HG02840 (cell line): ENCODE measurements around the gene KBTBD3.
"Not testable (repeated sequence)": the region's sequence is repeated elsewhere in the genome, so short reads cannot be mapped to it uniquely, and the experiment has no call there.

ENCODE experiments used
- ATAC-seq: cut with Tn5 transposase; IDR thresholded peaks from one replicate; pipeline ENCODE4 v1.9.1; 2021; ENCODE audit warnings: mild to moderate bottlenecking, moderate library complexity, moderate number of reproducible peaks; ENCODE audit not compliant: unreplicated experiment, low FRiP score

Gene KBTBD3

DNA sequence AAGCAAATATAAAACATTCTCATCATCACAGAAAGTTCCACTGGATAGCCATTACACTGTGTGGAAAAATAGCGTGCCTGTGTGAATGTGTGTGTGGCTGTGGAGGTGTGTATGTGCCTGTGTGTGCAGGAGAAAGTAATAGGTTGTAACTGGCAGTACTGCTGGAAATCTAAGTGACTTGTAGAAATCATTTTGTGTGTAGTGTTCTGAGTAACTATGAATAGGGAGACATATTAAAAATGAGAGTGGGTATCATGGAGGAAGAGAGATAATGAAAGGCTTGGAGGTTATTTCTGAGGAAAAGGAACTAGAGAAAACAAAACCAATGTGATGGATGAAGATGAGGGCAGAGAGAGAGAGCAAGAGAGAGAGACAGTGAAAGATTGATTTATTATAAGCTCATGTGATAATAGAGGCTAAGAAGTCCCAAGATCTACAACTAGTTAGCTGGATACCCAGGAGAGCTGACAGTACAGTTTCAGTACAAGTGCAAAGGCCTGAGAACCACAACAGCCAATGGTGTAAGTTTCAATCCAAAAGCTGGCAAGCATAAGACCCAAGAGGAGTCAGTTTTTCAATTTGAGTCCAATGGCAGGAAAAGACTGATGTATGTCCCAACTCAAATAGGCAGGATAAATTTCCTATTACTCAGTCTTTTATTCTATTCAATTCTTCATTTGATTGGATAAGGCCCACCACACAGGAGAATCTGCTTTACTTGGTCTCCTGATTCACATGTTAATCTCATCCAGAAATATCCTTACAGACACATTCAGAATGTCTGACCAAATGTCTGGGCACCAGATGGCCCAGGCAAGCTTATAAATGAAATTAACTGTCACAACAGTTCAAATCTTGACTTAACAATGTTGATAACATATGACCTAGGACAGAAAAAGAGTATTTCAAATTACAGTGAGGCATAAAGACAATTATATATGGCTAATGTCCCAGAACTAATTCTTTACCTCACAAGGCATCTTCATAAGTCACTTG, 14.9 kb downstream of the KBTBD3 start:
- ATAC-seq, result no peak

DNA sequence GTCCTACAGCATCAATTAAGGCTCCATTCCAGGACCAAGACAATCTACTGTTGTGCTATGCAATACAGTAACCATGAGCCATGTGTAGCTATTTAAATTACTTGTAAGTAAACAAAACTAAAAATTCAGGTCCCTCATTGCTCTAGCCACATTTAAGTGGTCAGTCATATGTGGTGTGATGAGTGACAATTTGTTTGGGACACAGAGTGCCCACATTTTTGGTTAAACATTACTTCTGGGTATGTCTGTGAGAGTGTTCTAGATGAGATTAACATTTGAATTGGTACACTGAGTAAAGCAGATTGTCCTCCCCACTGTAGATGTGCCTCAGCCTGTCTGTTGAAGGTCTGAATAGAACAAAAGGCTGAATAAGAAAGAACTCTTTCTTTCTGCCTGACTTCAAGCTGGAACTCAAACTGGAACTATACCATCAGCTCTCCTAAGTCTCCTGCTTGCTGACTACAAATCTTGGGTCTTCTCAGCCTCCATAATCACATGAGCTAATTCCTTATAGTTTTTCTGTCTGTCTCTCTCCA, 15.8 kb downstream of the KBTBD3 start:
- ATAC-seq, result no peak

DNA sequence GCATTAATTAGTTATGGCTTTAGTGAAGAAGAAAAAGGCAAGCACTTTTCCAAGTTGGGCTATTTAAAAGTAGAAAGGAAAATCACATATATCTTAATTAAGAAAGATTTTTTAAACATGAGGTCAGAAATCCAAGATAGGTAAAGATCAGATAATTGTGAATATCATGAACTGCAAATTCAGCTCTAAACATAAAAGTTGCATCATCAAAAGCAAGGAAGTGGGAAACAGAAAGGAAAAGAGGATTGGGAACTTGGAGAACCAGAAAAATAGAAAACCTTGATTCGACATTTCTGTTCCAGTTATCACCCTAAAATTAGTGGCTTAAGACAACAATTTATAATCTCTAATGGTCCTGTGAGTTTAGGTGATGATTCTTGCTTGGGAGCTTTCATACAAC, 17.5 kb downstream of the KBTBD3 start:
- ATAC-seq, result no peak

GRCh38 chr11:106058377-106058776, 18.8 kb downstream of the KBTBD3 start:
- not testable (repeated sequence) for ATAC-seq

GRCh38 chr11:106051103-106051502, 26.0 kb downstream of the KBTBD3 start:
- no peak for ATAC-seq

GRCh38 chr11:106049727-106050476, 27.2 kb downstream of the KBTBD3 start:
- ATAC-seq, result no peak

DNA sequence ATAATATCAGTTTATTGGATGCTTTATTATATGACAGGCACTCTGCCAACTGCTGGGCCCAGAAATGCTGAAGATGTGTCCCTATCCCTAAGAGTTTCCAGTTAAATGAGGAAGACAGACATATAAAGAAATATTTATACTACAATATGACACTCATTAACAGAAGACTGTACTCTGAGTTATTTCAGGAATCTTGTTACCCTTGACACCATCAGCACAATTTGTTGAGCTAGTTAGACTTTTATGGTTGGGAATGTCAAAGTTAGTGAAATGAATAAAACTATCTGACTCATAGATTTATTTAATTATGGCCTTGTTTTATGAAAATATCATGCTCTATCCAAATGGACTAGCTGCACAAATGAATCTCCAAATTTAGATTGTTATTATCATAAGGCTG, 29.5 kb downstream of the KBTBD3 start:
- ATAC-seq, result no peak

DNA sequence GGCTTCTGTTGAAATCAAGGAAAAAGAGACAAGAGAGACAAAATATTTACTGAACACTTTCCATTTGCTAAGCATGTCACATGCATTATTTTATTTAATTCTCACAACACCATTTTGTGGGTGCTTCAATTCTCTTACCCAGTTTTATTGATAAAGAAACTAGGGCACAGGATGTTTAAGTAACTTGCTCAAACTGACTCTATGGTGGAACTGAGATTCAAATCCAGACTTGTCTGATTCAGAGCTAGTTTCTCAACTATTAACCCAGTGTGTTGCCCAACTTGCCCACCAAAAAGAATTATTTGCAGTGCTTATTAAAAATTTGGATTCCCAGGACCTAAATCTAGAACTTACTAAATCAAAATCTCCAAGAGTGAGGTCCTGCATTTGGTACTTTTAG, 33.6 kb downstream of the KBTBD3 start:
- ATAC-seq, result no peak

DNA sequence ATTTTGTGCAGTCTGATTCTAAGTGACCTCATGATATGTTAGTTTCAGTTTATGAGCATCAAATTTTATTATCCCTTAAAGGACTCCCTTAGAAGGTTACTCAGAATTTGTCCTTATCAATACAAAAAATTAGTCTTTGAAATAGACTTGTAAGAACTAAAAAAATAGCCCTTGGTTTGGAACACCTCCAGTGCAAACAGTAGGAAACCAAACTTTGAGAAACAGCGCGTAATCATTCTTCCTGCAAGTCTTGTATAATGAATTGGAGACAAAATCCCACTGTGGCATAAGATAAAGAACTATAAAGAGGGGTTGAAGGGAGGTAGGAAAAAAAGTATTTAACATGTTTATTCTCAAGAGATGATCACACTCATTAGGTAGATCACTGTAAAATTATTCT, 44.3 kb downstream of the KBTBD3 start:
- no peak for ATAC-seq

DNA sequence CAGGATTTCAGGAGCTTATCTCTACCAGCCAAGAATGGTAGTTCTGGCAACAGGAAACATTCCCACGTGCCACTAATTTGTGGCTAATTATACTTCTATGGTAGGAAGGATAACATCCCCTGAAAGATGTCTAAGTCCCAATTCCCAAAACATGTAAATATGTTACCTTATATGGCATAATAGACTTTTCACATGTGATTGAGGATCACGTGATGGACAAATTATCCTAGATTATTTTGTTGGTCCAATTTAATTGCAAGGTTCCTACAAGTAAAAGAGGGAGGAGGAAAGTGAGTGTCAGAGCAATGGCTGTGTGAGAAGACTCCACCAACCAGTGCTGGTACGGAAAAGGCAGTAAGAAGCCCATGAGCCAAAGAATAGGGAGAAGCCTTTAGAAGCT, 45.2 kb downstream of the KBTBD3 start:
- no peak for ATAC-seq

DNA sequence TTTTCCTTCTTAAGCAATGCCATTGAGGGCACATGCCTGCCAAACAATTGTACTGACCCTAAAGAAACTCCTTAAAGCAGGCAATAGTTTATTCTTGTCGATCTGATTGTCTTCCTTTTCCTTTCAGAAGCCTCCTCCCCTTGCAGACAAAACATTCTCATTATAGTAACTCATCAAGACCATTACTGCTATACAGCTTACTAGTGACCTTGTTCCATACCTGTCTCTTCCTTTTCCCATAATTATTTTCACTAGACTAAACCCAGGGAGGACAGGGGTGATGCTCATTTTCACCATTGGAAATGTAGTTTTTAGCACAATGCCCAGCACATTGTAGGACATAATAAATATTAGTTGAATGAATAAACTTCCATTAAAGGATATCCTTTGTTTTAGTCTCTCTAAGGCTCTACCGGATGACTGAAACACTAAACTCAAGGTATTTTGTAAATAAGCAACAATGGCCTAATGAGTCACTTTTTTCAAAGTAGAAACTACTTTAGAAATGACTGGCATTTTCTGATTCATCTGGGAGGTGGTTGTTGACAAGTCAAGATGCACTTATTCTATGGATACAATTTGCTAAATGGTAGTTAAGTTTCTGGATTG, 45.8 kb downstream of the KBTBD3 start:
- no peak for ATAC-seq

DNA sequence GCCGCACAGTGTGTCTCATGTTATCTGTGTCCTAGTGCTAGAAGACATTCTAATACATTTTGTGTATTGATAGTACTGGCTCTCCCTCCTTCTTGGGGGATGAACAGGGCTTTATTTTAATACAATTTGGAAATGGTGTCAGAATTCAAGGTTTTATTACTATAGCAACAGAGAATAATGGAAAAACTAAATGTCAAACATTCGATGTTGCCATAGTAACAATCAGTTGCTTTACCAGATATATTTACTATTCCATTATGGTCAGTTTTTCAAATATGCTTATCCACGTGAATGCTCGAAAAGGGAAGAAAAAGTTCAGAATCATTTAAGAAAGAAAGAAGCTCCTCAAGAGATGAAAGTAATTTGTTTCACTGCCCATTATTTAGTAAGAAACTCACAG, 46.5 kb downstream of the KBTBD3 start:
- no peak for ATAC-seq

DNA sequence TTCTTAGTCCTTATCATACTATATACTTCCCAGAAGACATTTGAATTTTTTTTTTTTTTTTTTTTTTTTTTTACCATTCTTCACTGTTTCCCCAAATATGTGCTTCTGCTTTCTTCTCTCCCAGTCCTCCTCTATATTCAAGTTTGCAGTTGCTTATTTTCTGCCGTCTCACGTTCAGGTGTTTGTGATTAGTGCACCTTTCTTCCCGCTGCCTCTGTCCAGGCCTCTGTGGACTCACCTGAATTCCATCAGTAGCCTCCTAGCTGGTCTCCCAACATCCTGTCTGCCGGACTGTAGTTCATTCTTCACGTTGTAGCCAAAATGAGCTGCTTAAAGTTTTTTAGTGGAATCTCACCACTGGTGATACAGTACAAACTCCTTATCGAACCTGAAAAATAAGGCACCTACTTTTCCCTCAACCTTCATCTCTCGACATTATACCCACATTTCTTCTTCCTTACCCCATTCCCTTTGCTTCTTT, 54.3 kb downstream of the KBTBD3 start:
- ATAC-seq, result no peak

GRCh38 chr11:106021967-106022794, 55.0 kb downstream of the KBTBD3 start, which contains the start of gene MSANTD4:
TSS of gene MSANTD4 (minus strand) at chr11:106022240. CDS start at chr11:106010917, 11,323 bp downstream.
- peak; percentile 99 for ATAC-seq

- ATAC-seq, result peak; percentile 16
Measured at GRCh38 chr11:106021181-106021966, 55.8 kb downstream of the KBTBD3 start.

- no peak for ATAC-seq
Measured at GRCh38 chr11:106017093-106017492, 60.1 kb downstream of the KBTBD3 start.

GRCh38 chr11:106015066-106015465, 62.1 kb downstream of the KBTBD3 start:
- ATAC-seq, result no peak

GRCh38 chr11:106014620-106015019, 62.5 kb downstream of the KBTBD3 start:
- no peak for ATAC-seq

DNA sequence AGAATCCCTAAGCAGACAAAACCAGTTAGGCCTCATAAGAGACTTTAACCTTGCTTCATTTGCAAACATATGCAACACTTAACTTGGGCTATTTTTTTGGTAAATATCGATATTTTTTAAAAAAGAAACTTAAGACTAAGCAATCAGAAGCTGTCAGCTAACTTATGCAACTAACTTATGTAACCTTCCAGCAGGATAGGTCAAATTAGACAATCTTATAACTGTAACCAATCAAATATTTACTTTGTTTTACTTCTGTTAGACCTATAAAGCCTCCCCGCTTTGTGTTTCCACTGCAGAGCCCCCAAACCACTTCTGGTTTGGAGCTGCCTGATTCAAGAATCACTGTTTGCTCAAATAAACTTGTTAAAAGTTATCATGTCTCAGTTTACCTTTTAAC, 63.1 kb downstream of the KBTBD3 start:
- ATAC-seq, result no peak
